Astrocyte (in vitro differentiated cells and primary cell): ENCODE data around the gene ARHGEF10L. TPM values are rescaled to one million over a fixed set of nuclear protein-coding genes. Genes with fewer than 3 reads are reported as not detected.

Experiments
- DNase-seq: peaks from one replicate; pipeline ENCODE4 v3.0.0-alpha.2; 2010; ENCODE audit warnings: low read depth
- FAIRE-seq: peaks from 2 replicates; lab custom pipeline; 2011; peaks lifted over from hg19 to GRCh38; lab: Jason Lieb, UNC
- H2AFZ ChIP-seq: 2 replicates; pipeline ENCODE4 v1.6.0; 2012; ENCODE audit warnings: low read depth, low read length, inconsistent platforms
- H3K27ac ChIP-seq: 2 replicates; pipeline ENCODE4 v1.5.1; 2011; ENCODE audit warnings: low read depth, low read length, inconsistent platforms
- H3K27me3 ChIP-seq: 2 replicates; pipeline ENCODE4 v1.6.0; 2011; ENCODE audit warnings: low read length, inconsistent platforms; ENCODE audit not compliant: insufficient read depth
- H3K36me3 ChIP-seq: 2 replicates; pipeline ENCODE4 v1.5.1; 2011; ENCODE audit warnings: low read length, inconsistent platforms; ENCODE audit not compliant: insufficient read depth
- H3K4me1 ChIP-seq: 2 replicates; pipeline ENCODE4 v1.5.1; 2011; ENCODE audit warnings: low read length, inconsistent platforms; ENCODE audit not compliant: insufficient read depth
- H3K4me2 ChIP-seq: 2 replicates; pipeline ENCODE4 v1.6.0; 2012; ENCODE audit warnings: low read length, inconsistent platforms
- H3K4me3 ChIP-seq: 2 replicates; pipeline ENCODE4 v1.5.1; 2011; ENCODE audit warnings: low read depth, mild to moderate bottlenecking, low read length, inconsistent platforms; ENCODE audit not compliant: insufficient read depth
- H3K79me2 ChIP-seq: 2 replicates; pipeline ENCODE4 v1.6.0; 2012; ENCODE audit warnings: mild to moderate bottlenecking, low read length, inconsistent platforms; ENCODE audit not compliant: insufficient read depth
- H3K9ac ChIP-seq: 2 replicates; pipeline ENCODE4 v1.6.0; 2012; ENCODE audit warnings: mild to moderate bottlenecking, low read length, inconsistent platforms
- H3K9me3 ChIP-seq: 2 replicates; pipeline ENCODE4 v1.5.1; 2012; ENCODE audit warnings: low read depth, mild to moderate bottlenecking, low read length, inconsistent platforms; ENCODE audit not compliant: insufficient read depth
- H4K20me1 ChIP-seq: 2 replicates; pipeline ENCODE4 v1.6.0; 2012; ENCODE audit warnings: low read length, inconsistent platforms; ENCODE audit not compliant: insufficient read depth
- H3K27ac Mint-ChIP-seq: one replicate; pipeline ENCODE4 v1.8.0; 2021; ENCODE audit warnings: mild to moderate bottlenecking, mixed read lengths; ENCODE audit not compliant: unreplicated experiment
- H3K27me3 Mint-ChIP-seq: one replicate; pipeline ENCODE4 v1.8.0; 2021; ENCODE audit warnings: low read depth, mixed read lengths; ENCODE audit not compliant: unreplicated experiment
- H3K36me3 Mint-ChIP-seq: one replicate; pipeline ENCODE4 v1.8.0; 2021; ENCODE audit warnings: low read depth, mixed read lengths; ENCODE audit not compliant: unreplicated experiment
- H3K4me1 Mint-ChIP-seq: one replicate; pipeline ENCODE4 v1.8.0; 2021; ENCODE audit warnings: low read depth, mixed read lengths; ENCODE audit not compliant: unreplicated experiment
- H3K4me3 Mint-ChIP-seq: one replicate; pipeline ENCODE4 v1.8.0; 2021; ENCODE audit warnings: mild to moderate bottlenecking, moderate library complexity, mixed read lengths; ENCODE audit not compliant: unreplicated experiment
- H3K9me3 Mint-ChIP-seq: one replicate; pipeline ENCODE4 v1.8.0; 2021; ENCODE audit warnings: mild to moderate bottlenecking, mixed read lengths; ENCODE audit not compliant: unreplicated experiment
- EZH2 ChIP-seq: IDR thresholded peaks from 2 replicates; pipeline ENCODE4 v1.6.1; 2012; ENCODE audit warnings: mild to moderate bottlenecking, low read length, inconsistent platforms; ENCODE audit not compliant: insufficient read depth
- total RNA-seq: library from RNA; stranded (reverse); gene quantifications from 2 replicates; pipeline ENCODE4 v1.2.1, GENCODE V29; 2021
- TF ChIP-seq, protein P1 (sequence below): IDR thresholded peaks from 2 replicates; pipeline ENCODE4 v1.5.1; 2011; ENCODE audit warnings: low read depth, mild to moderate bottlenecking, inconsistent platforms, low read length, moderate library complexity; ENCODE audit not compliant: insufficient read depth

Gene ARHGEF10L
- total RNA-seq, 1 donor from 2014 or later, result 14.2 TPM

- no peak overlapping the region for H3K4me2 ChIP-seq
- no peak overlapping the region for H3K4me3 ChIP-seq
- Mint-ChIP-seq H3K4me3 (no peak overlapping the region), H3K27me3 (peaks cover 20% of the 10 kb centered on the region), H3K4me1 (peaks cover 5% of the 10 kb centered on the region), H3K9me3 (no peaks in the 10 kb centered on the region), H3K36me3 (no peaks in the 10 kb centered on the region), H3K27ac (no peak overlapping the region)
- H3K9me3 ChIP-seq, result no peaks in the 10 kb centered on the region
- H4K20me1 ChIP-seq, result no peaks in the 10 kb centered on the region
- no peak overlapping the region for H3K9ac ChIP-seq
- H3K36me3 ChIP-seq, result no peaks in the 10 kb centered on the region
- no peaks in the 10 kb centered on the region for H3K79me2 ChIP-seq
- no peak overlapping the region for H3K27ac ChIP-seq
- no peak for DNase-seq
- TF ChIP-seq, protein P1, sequence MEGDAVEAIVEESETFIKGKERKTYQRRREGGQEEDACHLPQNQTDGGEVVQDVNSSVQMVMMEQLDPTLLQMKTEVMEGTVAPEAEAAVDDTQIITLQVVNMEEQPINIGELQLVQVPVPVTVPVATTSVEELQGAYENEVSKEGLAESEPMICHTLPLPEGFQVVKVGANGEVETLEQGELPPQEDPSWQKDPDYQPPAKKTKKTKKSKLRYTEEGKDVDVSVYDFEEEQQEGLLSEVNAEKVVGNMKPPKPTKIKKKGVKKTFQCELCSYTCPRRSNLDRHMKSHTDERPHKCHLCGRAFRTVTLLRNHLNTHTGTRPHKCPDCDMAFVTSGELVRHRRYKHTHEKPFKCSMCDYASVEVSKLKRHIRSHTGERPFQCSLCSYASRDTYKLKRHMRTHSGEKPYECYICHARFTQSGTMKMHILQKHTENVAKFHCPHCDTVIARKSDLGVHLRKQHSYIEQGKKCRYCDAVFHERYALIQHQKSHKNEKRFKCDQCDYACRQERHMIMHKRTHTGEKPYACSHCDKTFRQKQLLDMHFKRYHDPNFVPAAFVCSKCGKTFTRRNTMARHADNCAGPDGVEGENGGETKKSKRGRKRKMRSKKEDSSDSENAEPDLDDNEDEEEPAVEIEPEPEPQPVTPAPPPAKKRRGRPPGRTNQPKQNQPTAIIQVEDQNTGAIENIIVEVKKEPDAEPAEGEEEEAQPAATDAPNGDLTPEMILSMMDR, result no peak
- TF ChIP-seq EZH2, result no peak
- FAIRE-seq, result no peak
- H3K27me3 ChIP-seq, result no peaks in the 10 kb centered on the region
- H3K4me1 ChIP-seq, result peaks cover 3% of the 10 kb centered on the region
- no peak overlapping the region for H2AFZ ChIP-seq
Measured at GRCh38 chr1:17731460-17731859, 192.0 kb downstream of the ARHGEF10L start.

- no peaks in the 10 kb centered on the region for H3K79me2 ChIP-seq
- no peak overlapping the region for H2AFZ ChIP-seq
- TF ChIP-seq, protein P1, result no peak
- TF ChIP-seq EZH2, result no peak
- no peaks in the 10 kb centered on the region for H3K27me3 ChIP-seq
- H3K4me2 ChIP-seq, result no peak overlapping the region
- Mint-ChIP-seq H3K27ac (no peak overlapping the region), H3K4me3 (no peak overlapping the region), H3K36me3 (no peaks in the 10 kb centered on the region), H3K27me3 (peaks cover 23% of the 10 kb centered on the region), H3K4me1 (peaks cover 5% of the 10 kb centered on the region), H3K9me3 (no peaks in the 10 kb centered on the region)
- no peak overlapping the region for H3K4me3 ChIP-seq
- H3K27ac ChIP-seq, result no peak overlapping the region
- peaks cover 3% of the 10 kb centered on the region for H3K4me1 ChIP-seq
- DNase-seq, result peak; percentile 73
- H3K9me3 ChIP-seq, result no peaks in the 10 kb centered on the region
- H3K36me3 ChIP-seq, result no peaks in the 10 kb centered on the region
- FAIRE-seq, result no peak
- no peak overlapping the region for H3K9ac ChIP-seq
- no peaks in the 10 kb centered on the region for H4K20me1 ChIP-seq
Measured at GRCh38 chr1:17732475-17732874, 193.0 kb downstream of the ARHGEF10L start.

DNA sequence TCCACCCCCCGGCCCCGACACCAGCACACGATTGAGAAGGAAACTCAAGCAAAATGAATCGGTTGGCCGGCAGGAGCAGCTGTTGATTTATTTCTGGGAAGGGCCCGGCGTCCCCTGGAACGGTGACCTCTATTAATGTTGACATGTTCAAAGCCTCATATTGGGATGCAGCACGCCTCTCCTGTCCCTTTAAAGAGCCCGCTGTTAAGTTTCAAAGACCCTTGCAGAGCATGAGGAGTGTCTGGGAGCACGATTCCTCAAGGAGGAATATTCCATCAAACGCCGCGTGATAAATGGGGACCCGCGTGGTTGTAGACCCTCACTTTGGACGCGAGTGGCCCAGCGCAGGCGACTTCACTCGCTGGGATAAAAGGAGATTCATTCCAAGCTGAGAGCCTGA is 194.2 kb downstream of the ARHGEF10L start:
- no peak for DNase-seq
- Mint-ChIP-seq H3K4me1 (peaks cover 5% of the 10 kb centered on the region), H3K27me3 (peaks cover 26% of the 10 kb centered on the region), H3K9me3 (no peaks in the 10 kb centered on the region), H3K36me3 (no peaks in the 10 kb centered on the region), H3K27ac (no peak overlapping the region), H3K4me3 (no peak overlapping the region)
- no peak for TF ChIP-seq EZH2
- TF ChIP-seq, protein P1, result no peak
- Histone ChIP-seq H3K79me2 (no peaks in the 10 kb centered on the region), H2AFZ (no peak overlapping the region), H3K27me3 (no peaks in the 10 kb centered on the region), H3K9ac (no peak overlapping the region), H3K27ac (no peak overlapping the region), H3K4me3 (no peak overlapping the region), H4K20me1 (no peaks in the 10 kb centered on the region), H3K4me1 (peaks cover 3% of the 10 kb centered on the region), H3K4me2 (no peak overlapping the region), H3K9me3 (no peaks in the 10 kb centered on the region), H3K36me3 (no peaks in the 10 kb centered on the region)
- FAIRE-seq, result no peak
